HepG2 (cell line): ENCODE measurements around the gene SMIM12. TPM values are rescaled to one million over a fixed set of nuclear protein-coding genes. Genes with fewer than 3 reads are reported as not detected.
"Not testable (repeated sequence)": the region's sequence is repeated elsewhere in the genome, so short reads cannot be mapped to it uniquely, and the experiment has no call there.

Experiments
- ATAC-seq: fragments of 200-7000 bp; cut with Tn5 transposase; 3 replicates; pipeline ENCODE4 v1.9.1; 2020; ENCODE audit warnings: mild to moderate bottlenecking, moderate library complexity
- BruUV-seq: library from RNA; stranded (reverse); fragments of 400-500 nt; replicated peaks from 2 replicates; lab custom pipeline; 2021; lab: Mats Ljungman, UMichigan
- CTCF ChIA-PET: fragments of 300-600 bp; formaldehyde crosslinking; extraction: SDS; loops from one replicate; lab custom pipeline; 2021; ENCODE audit warnings: low total read pairs, inconsistent platforms, low intra/inter-chr PET ratio; lab: Yijun Ruan, JAX
- POLR2A ChIA-PET: fragments of 350-600 bp; sonication (Branson Sonifier 250); formaldehyde crosslinking; loops from one replicate; lab custom pipeline; 2020; ENCODE audit warnings: antibody characterized with exemption, inconsistent platforms; lab: Yijun Ruan, JAX
- DNase-seq: peaks from one replicate; pipeline ENCODE4 v3.0.0-alpha.2; 2015; ENCODE audit warnings: low spot score
- FAIRE-seq: peaks from 3 replicates; lab custom pipeline; 2011; peaks lifted over from hg19 to GRCh38; lab: Jason Lieb, UNC
- H2AFZ ChIP-seq: one replicate; pipeline ENCODE4 v1.6.1; 2011; ENCODE audit warnings: low read length, inconsistent platforms
- H3K27ac ChIP-seq: fragments of 300-600 bp; 3 replicates; pipeline ENCODE4 v1.8.0; 2011; ENCODE audit warnings: mixed run types, mild to moderate bottlenecking, mixed read lengths, low read length, inconsistent platforms; ENCODE audit not compliant: insufficient read depth; ENCODE audit errors: extremely low read length
- H3K27me3 ChIP-seq, 2 experiments: fragments of 200-600 bp in 1 of 2; 2 replicates in 1 of 2; 3 replicates in 1 of 2; pipeline versions ENCODE4 v1.6.0 to v1.8.0; 2011; ENCODE audit warnings: low read length in 2 of 2, mild to moderate bottlenecking in 2 of 2, moderate library complexity in 2 of 2, inconsistent platforms in 1 of 2; ENCODE audit not compliant: insufficient read depth in 2 of 2, control insufficient read depth in 1 of 2
- H3K36me3 ChIP-seq, 2 experiments: fragments of 200-600 bp in 1 of 2; replicated peaks in 1 of 2; 2 replicates in 1 of 2; 3 replicates in 1 of 2; pipeline versions ENCODE4 v1.5.1 to v1.8.0; 2011; ENCODE audit warnings: low read length in 2 of 2, inconsistent platforms in 1 of 2; ENCODE audit not compliant: insufficient read depth in 2 of 2, control insufficient read depth in 1 of 2
- H3K4me1 ChIP-seq: 2 replicates; pipeline ENCODE4 v1.5.1; 2012; ENCODE audit warnings: low read length, inconsistent platforms; ENCODE audit not compliant: insufficient read depth
- H3K4me2 ChIP-seq: 2 replicates; pipeline ENCODE4 v1.6.0; 2011; ENCODE audit warnings: low read depth, low read length, inconsistent platforms
- H3K4me3 ChIP-seq, 3 experiments: fragments of 200-600 bp in 1 of 3; sonication (generic), shearing (Covaris generic) in 1 of 3; replicated peaks in 1 of 3; 2 replicates each; pipeline ENCODE4 v1.5.1; 2011 to 2016; ENCODE audit warnings: low read length in 3 of 3, inconsistent platforms in 2 of 3, low read depth in 2 of 3, mild to moderate bottlenecking in 2 of 3, control low read depth in 1 of 3, mixed read lengths in 1 of 3; ENCODE audit not compliant: insufficient read depth in 1 of 3
- H3K79me2 ChIP-seq: one replicate; pipeline ENCODE4 v1.6.1; 2011; ENCODE audit warnings: low read length, inconsistent platforms; ENCODE audit not compliant: insufficient read depth
- H3K9ac ChIP-seq: 2 replicates; pipeline ENCODE4 v1.6.0; 2011; ENCODE audit warnings: mild to moderate bottlenecking, low read depth, low read length, inconsistent platforms; ENCODE audit not compliant: insufficient read depth
- H3K9me3 ChIP-seq: 2 replicates; pipeline ENCODE4 v1.5.1; 2012; ENCODE audit warnings: mild to moderate bottlenecking, low read length
- H4K20me1 ChIP-seq: 2 replicates; pipeline ENCODE4 v1.6.0; 2011; ENCODE audit warnings: inconsistent platforms, mild to moderate bottlenecking, low read length, moderate library complexity; ENCODE audit not compliant: insufficient read depth
- ATF5 ChIP-seq: sonication (generic); formaldehyde crosslinking; IDR thresholded peaks from 2 replicates; pipeline ENCODE4 v1.4.0; 2020; ENCODE audit warnings: mild to moderate bottlenecking, low read depth, missing genetic modification reagents
- MBD4 ChIP-seq: IDR thresholded peaks from 2 replicates; pipeline ENCODE4 v1.6.1; 2012; ENCODE audit warnings: low read length, inconsistent platforms, borderline replicate concordance
- ONECUT2 ChIP-seq: sonication (generic); formaldehyde crosslinking; IDR thresholded peaks from 2 replicates; pipeline ENCODE4 v1.4.0; 2020; ENCODE audit warnings: missing genetic modification reagents
- PHF20 ChIP-seq: sonication (generic); formaldehyde crosslinking; IDR thresholded peaks from 2 replicates; pipeline ENCODE4 v1.5.0; 2020; ENCODE audit warnings: mild to moderate bottlenecking, missing genetic modification reagents
- PHF5A ChIP-seq: IDR thresholded peaks from one replicate; pipeline ENCODE4 v1.6.1; 2018; ENCODE audit warnings: low read depth, missing genetic modification reagents; ENCODE audit not compliant: unreplicated experiment
- RBM39 ChIP-seq: fragments of 200-400 bp; formaldehyde crosslinking; IDR thresholded peaks from one replicate; pipeline ENCODE4 v1.6.1; 2018; ENCODE audit warnings: antibody characterized with exemption, mild to moderate bottlenecking, low read depth, low read length; ENCODE audit not compliant: poor library complexity, severe bottlenecking
- SOX5 ChIP-seq: IDR thresholded peaks from 2 replicates; pipeline ENCODE4 v1.6.1; 2016; ENCODE audit warnings: borderline replicate concordance
- TSC22D2 ChIP-seq: sonication (generic); formaldehyde crosslinking; IDR thresholded peaks from 2 replicates; pipeline ENCODE4 v1.5.1; 2020; ENCODE audit warnings: missing genetic modification reagents, mild to moderate bottlenecking, borderline replicate concordance
- ZMYM4 ChIP-seq: sonication (generic); formaldehyde crosslinking; IDR thresholded peaks from 2 replicates; pipeline ENCODE4 v1.8.1; 2023; ENCODE audit warnings: mild to moderate bottlenecking, missing genetic modification reagents
- ZNF777 ChIP-seq: sonication (generic); formaldehyde crosslinking; IDR thresholded peaks from 2 replicates; pipeline ENCODE4 v1.4.0; 2020; ENCODE audit warnings: missing genetic modification reagents
- WGBS: methylation state at CpG from one replicate; pipeline ENCODE4 v1.1.6; 2017; ENCODE audit warnings: low lambda C conversion rate; 5-methylcytosine and 5-hydroxymethylcytosine counted together
- in situ Hi-C: cut with HindIII; loops from 2 replicates; pipeline ENCODE4 v1.10.0; 2017; ENCODE audit warnings: low pct_unique_long_range_greater_than_20kb; ENCODE audit not compliant: extremely low pct_ligation_motif_present
- intact Hi-C: fragments of 100-400 bp; cut with micrococcal nuclease; formaldehyde crosslinking; loops from one replicate; pipeline ENCODE4 v1.10.0; 2022; ENCODE audit not compliant: unreplicated experiment
- polyA plus RNA-seq, 8 experiments: library from polyadenylated mRNA; depleted of rRNA in 3 of 8; stranded (reverse) in 7 of 8; unstranded in 1 of 8; fragments of >200 nt; fragmentation: Illumina TruSeq in 4 of 8; extraction: Trizol in 4 of 8; gene quantifications; 2 replicates each; pipeline versions ENCODE4 v1.2.1 to v1.2.3, GENCODE V29; 2011 to 2016; ENCODE audit warnings: low read depth in 4 of 8, missing spikeins in 1 of 8, mixed read lengths in 1 of 8; ENCODE audit not compliant: insufficient read depth in 1 of 8
- total RNA-seq, 5 experiments: library from RNA; depleted of rRNA; stranded (reverse); fragments of >200 nt; fragmentation: Illumina TruSeq; extraction: Trizol; gene quantifications; 2 replicates each; pipeline ENCODE4 v1.2.3, GENCODE V29; 2016; ENCODE audit warnings: low read depth in 1 of 5

Gene SMIM12
- total and polyA plus RNA-seq, 2 of the 13 experiments (the other 11 are each of a cell fraction or from before 2014, with no cell fraction given) = 20.1 to 41.3 TPM

- no TSS peak for BruUV-seq
- no peak overlapping the region for H2AFZ ChIP-seq
Measured at GRCh38 chr1:34816332-34816731, 43.2 kb downstream of the SMIM12 start.

DNA sequence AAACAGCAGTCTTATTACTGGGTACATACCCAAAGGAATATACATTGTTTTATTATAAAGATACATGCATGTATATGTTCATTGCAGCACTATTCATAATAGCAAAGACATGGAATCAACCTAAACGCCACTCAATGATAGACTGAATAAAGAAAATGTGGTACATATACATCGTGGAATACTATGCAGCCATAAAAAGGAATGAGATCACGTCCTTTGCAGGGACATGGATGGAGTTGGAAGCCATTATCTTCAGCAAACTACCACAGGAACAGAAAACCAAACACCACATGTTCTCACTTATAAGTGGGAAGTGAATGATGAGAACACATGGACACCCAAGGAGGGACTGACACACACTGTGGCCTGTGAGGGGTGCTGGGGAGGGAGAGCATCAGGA, 48.8 kb downstream of the SMIM12 start:
- H3K27me3 ChIP-seq, H3K4me1 ChIP-seq, H3K9ac ChIP-seq, FAIRE-seq, CTCF ChIA-PET, in situ Hi-C loops, H3K4me3 ChIP-seq, H3K79me2 ChIP-seq, H3K27ac ChIP-seq, H3K4me2 ChIP-seq, H3K9me3 ChIP-seq, H4K20me1 ChIP-seq, ATAC-seq, H2AFZ ChIP-seq, intact Hi-C loops, DNase-seq, POLR2A ChIA-PET, BruUV-seq, H3K36me3 ChIP-seq: not testable (repeated sequence)
- WGBS = 14% methylated on average over 3 of the region's 3 CpGs

More at GRCh38 chr1:34816332-34816731, 43.2 kb downstream of the SMIM12 start:
- Histone ChIP-seq H3K9me3 (no peaks in the 10 kb centered on the region), H3K79me2 (no peaks in the 10 kb centered on the region), H3K36me3 (no peaks in the 10 kb centered on the region), H3K27ac (no peak overlapping the region), H4K20me1 (no peaks in the 10 kb centered on the region), H3K4me3 (no peak overlapping the region), H3K9ac (no peak overlapping the region), H3K4me2 (no peak overlapping the region), H3K27me3 (no peaks in the 10 kb centered on the region), H3K4me1 (no peaks in the 10 kb centered on the region)
- ATAC-seq (no peak), DNase-seq (no peak), FAIRE-seq (no peak)
- in situ Hi-C loops (no loop called here), intact Hi-C loops (no loop called here)
- CTCF ChIA-PET = no interaction called here
- TF ChIP-seq SOX5 (CRISPR knock-in tag) (no peak), RBM39 (no peak), MBD4 (no peak), TSC22D2 (CRISPR knock-in tag) (no peak), ZMYM4 (no peak), PHF20 (CRISPR knock-in tag) (no peak), ZNF777 (CRISPR knock-in tag) (no peak), ATF5 (CRISPR knock-in tag) (no peak), ONECUT2 (CRISPR knock-in tag) (no peak), PHF5A (CRISPR knock-in tag) (no peak)
- POLR2A ChIA-PET = no interaction called here
